ENCODE data around the gene HCRT. TPM values are rescaled to one million over a fixed set of nuclear protein-coding genes. Genes with fewer than 3 reads are reported as not detected.
"Not testable (repeated sequence)": the region's sequence is repeated elsewhere in the genome, so short reads cannot be mapped to it uniquely, and the experiment has no call there.

The HCRT gene
- total RNA-seq, 2 experiments from 2014 or later = not detected

DNA sequence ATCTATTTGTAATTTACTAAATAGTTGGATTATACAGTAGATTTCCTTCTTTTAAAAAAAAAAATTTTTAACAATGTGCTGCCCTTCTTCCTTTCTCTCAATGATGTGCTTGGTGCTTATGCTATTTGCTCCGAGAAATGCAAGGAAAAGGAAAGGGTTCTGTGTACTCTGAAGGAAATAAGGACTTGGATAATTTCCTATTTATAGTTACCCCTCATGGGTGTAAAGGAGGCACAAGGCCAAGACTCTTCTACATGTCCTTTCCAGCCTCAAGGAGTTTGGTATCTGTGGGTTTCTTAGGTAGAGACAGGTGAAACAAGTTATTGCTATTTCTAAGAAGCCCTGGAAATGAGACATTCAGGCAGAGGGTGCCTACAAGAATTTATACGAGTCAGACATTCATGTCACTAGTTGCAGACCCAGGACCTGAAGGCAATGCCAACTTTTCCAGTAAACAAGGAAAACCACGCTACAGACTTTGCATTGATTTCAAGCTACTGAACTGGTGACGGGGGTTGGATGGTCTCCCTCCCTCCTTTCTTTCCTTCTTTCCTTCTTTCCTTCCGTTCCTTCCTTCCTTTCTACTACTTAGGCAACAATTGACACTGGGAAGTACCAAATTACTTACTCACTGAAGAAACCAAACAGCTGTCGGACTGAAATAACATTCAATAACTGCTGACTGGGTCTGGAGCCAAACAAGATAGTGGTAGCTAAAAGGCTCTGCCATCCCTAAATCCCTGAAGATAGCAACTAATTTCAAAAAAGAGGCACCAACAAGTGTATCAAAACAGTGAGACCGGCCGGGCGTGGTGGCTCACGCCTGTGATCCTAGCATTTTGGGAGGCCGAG lies 42.8 kb upstream of the HCRT start:
- Mint-ChIP-seq H3K9me3 (no peaks in the 10 kb centered on the region), H3K27me3 (no peaks in the 10 kb centered on the region), H3K4me3 (no peak overlapping the region), H3K4me1 (ENCODE audit: low read depth) (peaks cover 29% of the 10 kb centered on the region), H3K36me3 (ENCODE audit: low read depth) (peaks cover 22% of the 10 kb centered on the region), H3K27ac (peak overlapping the region; percentile 26)
- no peak for DNase-seq
- TF ChIP-seq, protein P1, sequence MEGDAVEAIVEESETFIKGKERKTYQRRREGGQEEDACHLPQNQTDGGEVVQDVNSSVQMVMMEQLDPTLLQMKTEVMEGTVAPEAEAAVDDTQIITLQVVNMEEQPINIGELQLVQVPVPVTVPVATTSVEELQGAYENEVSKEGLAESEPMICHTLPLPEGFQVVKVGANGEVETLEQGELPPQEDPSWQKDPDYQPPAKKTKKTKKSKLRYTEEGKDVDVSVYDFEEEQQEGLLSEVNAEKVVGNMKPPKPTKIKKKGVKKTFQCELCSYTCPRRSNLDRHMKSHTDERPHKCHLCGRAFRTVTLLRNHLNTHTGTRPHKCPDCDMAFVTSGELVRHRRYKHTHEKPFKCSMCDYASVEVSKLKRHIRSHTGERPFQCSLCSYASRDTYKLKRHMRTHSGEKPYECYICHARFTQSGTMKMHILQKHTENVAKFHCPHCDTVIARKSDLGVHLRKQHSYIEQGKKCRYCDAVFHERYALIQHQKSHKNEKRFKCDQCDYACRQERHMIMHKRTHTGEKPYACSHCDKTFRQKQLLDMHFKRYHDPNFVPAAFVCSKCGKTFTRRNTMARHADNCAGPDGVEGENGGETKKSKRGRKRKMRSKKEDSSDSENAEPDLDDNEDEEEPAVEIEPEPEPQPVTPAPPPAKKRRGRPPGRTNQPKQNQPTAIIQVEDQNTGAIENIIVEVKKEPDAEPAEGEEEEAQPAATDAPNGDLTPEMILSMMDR (IDR thresholded peaks at IDR 0.05) = no peak
- intact Hi-C loops (cut with micrococcal nuclease) = no loop called here
- POLR2A ChIA-PET = interaction anchor here (0.9 to 1.1 kb wide), 3 partner anchors 13 to 82 kb away, joined by 3 to 4 read pairs (median 4); no protein-coding TSS in a partner anchor
- CTCF ChIA-PET = interaction anchor here (0.9 to 1.6 kb wide), 2 partner anchors 9 to 47 kb away, joined by 4 read pairs; partner anchors contain the start of gene KCNH4
- no peak for ATAC-seq

DNA sequence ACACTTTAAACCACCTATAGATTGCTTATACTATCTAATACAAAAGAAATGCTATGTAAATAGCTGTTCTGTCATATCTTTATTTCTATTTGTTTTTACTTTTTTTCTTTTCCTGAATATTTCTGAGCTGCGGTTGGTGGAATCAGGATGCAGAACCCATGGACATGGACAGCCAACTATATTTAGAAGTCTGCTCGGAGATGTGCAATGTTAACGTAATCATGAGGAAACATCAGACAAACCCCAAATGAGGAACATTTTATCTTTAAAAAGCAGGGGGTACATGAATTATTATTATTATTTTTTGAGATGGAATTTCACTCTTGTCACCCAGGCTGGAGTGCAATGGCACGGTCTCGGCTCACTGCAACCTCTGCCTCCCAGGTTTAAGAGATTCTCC lies 40.4 kb upstream of the HCRT start:
- ATAC-seq = no peak
- no peak for DNase-seq
- Mint-ChIP-seq H3K27me3 (no peaks in the 10 kb centered on the region), H3K36me3 (ENCODE audit: low read depth) (peaks cover 30% of the 10 kb centered on the region), H3K4me3 (no peak overlapping the region), H3K27ac (no peak overlapping the region), H3K4me1 (ENCODE audit: low read depth) (peaks cover 30% of the 10 kb centered on the region), H3K9me3 (no peaks in the 10 kb centered on the region)
- ChIA-PET POLR2A (no interaction called here), CTCF (interaction anchor here (1.4 kb wide), 1 partner anchor 31 kb away, joined by 4 read pairs; the partner anchor contains the start of gene GHDC)
- intact Hi-C loops (cut with micrococcal nuclease) = no loop called here
- TF ChIP-seq, protein P1 (IDR thresholded peaks at IDR 0.05) = no peak

DNA sequence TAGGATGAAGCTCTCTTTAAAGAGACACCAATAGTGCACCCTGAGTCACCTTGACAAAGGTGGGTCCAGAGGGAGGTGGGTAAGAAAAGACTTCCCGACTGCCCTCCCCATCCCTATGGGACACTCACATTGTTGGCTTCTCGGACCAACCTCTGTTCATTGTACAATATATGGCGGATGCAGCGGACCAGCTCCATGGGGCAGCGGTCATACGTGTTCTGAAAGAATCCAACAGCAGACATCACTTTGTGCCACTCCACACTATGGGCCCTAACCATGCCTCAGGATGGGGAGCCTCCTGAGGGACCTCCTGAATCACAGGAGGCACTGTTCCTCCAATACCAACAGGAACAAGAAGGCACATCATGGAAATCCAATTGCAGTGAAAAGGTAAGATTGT lies 39.4 kb upstream of the HCRT start:
- DNase-seq (no peak), ATAC-seq (no peak)
- CTCF ChIA-PET = interaction anchor here (1.3 to 3.1 kb wide), 4 partner anchors 13 to 86 kb away, joined by 3 to 57 read pairs (median 5); partner anchors contain the start of gene GHDC
- Mint-ChIP-seq H3K9me3 (no peaks in the 10 kb centered on the region), H3K27me3 (no peaks in the 10 kb centered on the region), H3K4me3 (no peak overlapping the region), H3K27ac (no peak overlapping the region), H3K4me1 (ENCODE audit: low read depth) (peaks cover 21% of the 10 kb centered on the region), H3K36me3 (ENCODE audit: low read depth) (peaks cover 30% of the 10 kb centered on the region)
- intact Hi-C loops (cut with micrococcal nuclease) = loop anchor here (5.0 kb wide), 1 partner anchor 53 kb away; the partner anchor contains the start of gene STAT5B
- POLR2A ChIA-PET = interaction anchor here (0.7 to 2.0 kb wide), 2 partner anchors 51 to 64 kb away, joined by 3 to 6 read pairs; partner anchors contain the start of gene STAT5A
- TF ChIP-seq, protein P1 (IDR thresholded peaks at IDR 0.05) = no peak

DNA sequence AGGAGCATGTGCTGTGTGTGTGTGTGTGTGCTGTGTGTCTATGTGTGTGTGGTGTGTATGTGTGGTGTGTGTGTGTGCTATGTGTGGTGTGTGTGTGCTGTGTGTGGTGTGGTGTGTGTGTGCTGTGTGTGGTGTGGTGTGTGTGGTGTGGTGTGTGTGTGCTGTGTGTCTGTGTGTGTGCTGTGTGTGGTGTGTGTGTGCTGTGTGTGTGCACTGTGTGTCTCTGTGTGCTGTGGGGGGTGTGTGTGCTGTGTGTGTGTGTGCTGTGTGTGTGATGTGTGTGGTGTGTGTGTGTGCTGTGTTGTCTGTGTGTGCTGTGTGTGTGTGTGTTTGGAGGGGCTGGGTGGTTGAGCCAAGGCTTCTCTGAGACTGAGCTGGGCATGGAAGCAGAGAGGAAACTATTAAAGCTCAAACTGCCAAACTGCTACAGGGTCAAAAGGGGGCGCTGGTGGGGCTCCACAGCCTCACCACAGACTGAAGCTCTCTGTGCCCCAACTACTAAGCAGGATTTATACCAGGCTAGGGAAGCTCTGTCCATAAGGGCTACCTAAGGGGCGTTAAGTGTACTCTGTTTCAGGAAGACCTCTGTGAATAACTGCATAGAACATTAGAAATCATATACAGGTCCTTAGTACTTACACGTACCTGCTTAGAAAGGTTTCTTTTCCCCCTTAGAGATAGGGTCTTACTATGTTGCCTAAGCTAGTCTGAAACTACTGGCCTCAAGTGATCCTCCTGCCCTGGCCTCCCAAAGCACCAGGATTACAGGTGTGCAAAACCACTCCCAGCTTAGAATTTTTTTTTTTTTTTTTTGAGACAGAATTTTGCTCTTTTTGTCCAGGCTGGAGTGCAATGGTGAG lies 36.9 kb upstream of the HCRT start:
- no peaks in the 10 kb centered on the region for H3K27me3 Mint-ChIP-seq
- TF ChIP-seq, protein P1 (IDR thresholded peaks at IDR 0.05) = peak; percentile 79
- no peak overlapping the region for H3K4me3 Mint-ChIP-seq
- H3K4me1 Mint-ChIP-seq (ENCODE audit: low read depth) = peaks cover 8% of the 10 kb centered on the region
- intact Hi-C loops (cut with micrococcal nuclease) = loop anchor here (5.0 kb wide), 1 partner anchor 55 kb away; the partner anchor contains the start of gene STAT5B
- CTCF ChIA-PET = interaction anchor here (0.6 to 3.1 kb wide), 54 partner anchors 8 to 308 kb away, joined by 3 to 57 read pairs (median 6); partner anchors contain the start of genes CAVIN1, CNP, GHDC and KCNH4
- peak overlapping the region; percentile 7 for H3K27ac Mint-ChIP-seq
- ATAC-seq (peak; percentile 97), DNase-seq (peak; percentile 79)
- POLR2A ChIA-PET = interaction anchor here (0.7 to 1.7 kb wide), 8 partner anchors 8 to 90 kb away, joined by 3 to 5 read pairs (median 3); partner anchors contain the start of gene STAT5A
- no peaks in the 10 kb centered on the region for H3K9me3 Mint-ChIP-seq
- H3K36me3 Mint-ChIP-seq (ENCODE audit: low read depth) = peaks cover 30% of the 10 kb centered on the region

DNA sequence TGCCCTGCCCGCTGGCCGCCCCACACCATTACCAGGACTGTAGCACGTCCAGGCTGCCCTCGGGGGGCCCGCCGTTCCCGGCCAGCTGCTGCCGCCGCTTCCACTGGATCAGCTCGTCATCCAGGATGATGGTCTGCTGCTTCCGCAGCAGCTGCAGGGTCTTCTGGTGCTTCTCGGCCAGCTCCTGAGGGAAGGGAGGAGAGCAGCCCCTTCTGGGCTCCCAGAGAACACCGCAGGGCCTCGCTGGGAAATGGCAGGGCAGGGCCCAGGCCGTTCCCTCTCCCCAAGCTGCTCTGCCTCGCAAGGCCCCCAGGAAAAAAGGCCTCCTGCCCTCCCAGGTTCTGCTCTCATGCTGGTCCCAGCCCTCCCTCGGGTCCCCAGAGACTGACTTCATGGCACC lies 34.0 kb upstream of the HCRT start:
- peaks cover 32% of the 10 kb centered on the region for H3K36me3 Mint-ChIP-seq (ENCODE audit: low read depth)
- POLR2A ChIA-PET = not testable (repeated sequence)

More for the DNA sequence above, 34.0 kb upstream of the HCRT start:
- H3K27ac Mint-ChIP-seq; DNase-seq; H3K27me3 Mint-ChIP-seq; ATAC-seq; intact Hi-C loops (cut with micrococcal nuclease); H3K4me1 Mint-ChIP-seq (ENCODE audit: low read depth); H3K9me3 Mint-ChIP-seq; H3K4me3 Mint-ChIP-seq; CTCF ChIA-PET: not testable (repeated sequence)

All from activated CD8-positive, alpha-beta T cell treated with anti-CD3 and anti-CD28 coated beads for 36 hours (primary cell).